HepG2 (cell line): ENCODE data around the gene RBM19. TPM values are rescaled to one million over a fixed set of nuclear protein-coding genes. Genes with fewer than 3 reads are reported as not detected.

Experiments
- IKZF4 ChIP-seq: sonication (generic); formaldehyde crosslinking; IDR thresholded peaks from 2 replicates; pipeline ENCODE4 v1.5.1; 2020; ENCODE audit warnings: borderline replicate concordance, mild to moderate bottlenecking, low read depth, missing genetic modification reagents; ENCODE audit errors: not compliant biosample characterization
- LRRFIP1 ChIP-seq: sonication (generic); formaldehyde crosslinking; conservative IDR thresholded peaks from 2 replicates; pipeline ENCODE4 v1.4.0; 2020; ENCODE audit warnings: missing genetic modification reagents
- MIER3 ChIP-seq: IDR thresholded peaks from 2 replicates; pipeline ENCODE4 v1.6.1; 2016; ENCODE audit warnings: missing compliant biosample characterization, borderline replicate concordance
- MTA1 ChIP-seq: sonication (generic); formaldehyde crosslinking; IDR thresholded peaks from 2 replicates; pipeline ENCODE4 v1.4.0; 2020; ENCODE audit warnings: missing genetic modification reagents, mild to moderate bottlenecking, borderline replicate concordance
- MXI1 ChIP-seq: IDR thresholded peaks from 3 replicates; pipeline ENCODE4 v1.6.1; 2012; ENCODE audit warnings: low read depth, low read length, inconsistent platforms, borderline replicate concordance
- NAIF1 ChIP-seq: sonication (generic); formaldehyde crosslinking; IDR thresholded peaks from 2 replicates; pipeline ENCODE4 v1.5.0; 2020; ENCODE audit warnings: mild to moderate bottlenecking, missing genetic modification reagents, borderline replicate concordance
- REPIN1 ChIP-seq: sonication (generic); formaldehyde crosslinking; IDR thresholded peaks from 2 replicates; pipeline ENCODE4 v1.8.0; 2022; ENCODE audit warnings: missing genetic modification reagents, low read depth, mild to moderate bottlenecking, borderline replicate concordance
- ZNF331 ChIP-seq: sonication (generic); formaldehyde crosslinking; IDR thresholded peaks from 2 replicates; pipeline ENCODE4 v1.4.0; 2020; ENCODE audit warnings: missing genetic modification reagents
- ZNF367 ChIP-seq: sonication (generic); formaldehyde crosslinking; IDR thresholded peaks from 2 replicates; pipeline ENCODE4 v1.4.0; 2020; ENCODE audit warnings: missing genetic modification reagents, borderline replicate concordance
- ZNF569 ChIP-seq: sonication (generic); formaldehyde crosslinking; IDR thresholded peaks from 2 replicates; pipeline ENCODE4 v1.5.0; 2020; ENCODE audit warnings: mild to moderate bottlenecking, missing genetic modification reagents, moderate library complexity, borderline replicate concordance
- ZNF773 ChIP-seq: sonication (generic); formaldehyde crosslinking; IDR thresholded peaks from 2 replicates; pipeline ENCODE4 v1.4.0; 2020; ENCODE audit warnings: missing genetic modification reagents, borderline replicate concordance
- polyA plus RNA-seq, 8 experiments: library from polyadenylated mRNA; depleted of rRNA in 3 of 8; stranded (reverse) in 7 of 8; unstranded in 1 of 8; fragments of >200 nt; fragmentation: Illumina TruSeq in 4 of 8; extraction: Trizol in 4 of 8; gene quantifications; 2 replicates each; pipeline versions ENCODE4 v1.2.1 to v1.2.3, GENCODE V29; 2011 to 2016; ENCODE audit warnings: low read depth in 4 of 8, missing spikeins in 1 of 8, mixed read lengths in 1 of 8; ENCODE audit not compliant: insufficient read depth in 1 of 8
- total RNA-seq, 5 experiments: library from RNA; depleted of rRNA; stranded (reverse); fragments of >200 nt; fragmentation: Illumina TruSeq; extraction: Trizol; gene quantifications; 2 replicates each; pipeline ENCODE4 v1.2.3, GENCODE V29; 2016; ENCODE audit warnings: low read depth in 1 of 5
- TF ChIP-seq, protein P1 (sequence below): sonication (generic); formaldehyde crosslinking; IDR thresholded peaks from 2 replicates; pipeline ENCODE4 v1.4.0; 2020; ENCODE audit warnings: missing genetic modification reagents, borderline replicate concordance
- TF ChIP-seq, protein P2 (sequence below): sonication (generic); formaldehyde crosslinking; IDR thresholded peaks from 2 replicates; pipeline ENCODE4 v1.9.0; 2021; ENCODE audit warnings: missing genetic modification reagents, borderline replicate concordance
- TF ChIP-seq, protein P3 (sequence below): sonication (generic); formaldehyde crosslinking; IDR thresholded peaks from 2 replicates; pipeline ENCODE4 v1.4.0; 2020; ENCODE audit warnings: missing genetic modification reagents
- TF ChIP-seq, protein P4 (sequence below): sonication (generic); formaldehyde crosslinking; IDR thresholded peaks from 2 replicates; pipeline ENCODE4 v1.5.0; 2020; ENCODE audit warnings: mild to moderate bottlenecking, missing genetic modification reagents

RBM19 gene
- total and polyA plus RNA-seq, 2 of the 13 experiments (the other 11 are each of a cell fraction or from before 2014, with no cell fraction given): 19.3 to 32.2 TPM

DNA sequence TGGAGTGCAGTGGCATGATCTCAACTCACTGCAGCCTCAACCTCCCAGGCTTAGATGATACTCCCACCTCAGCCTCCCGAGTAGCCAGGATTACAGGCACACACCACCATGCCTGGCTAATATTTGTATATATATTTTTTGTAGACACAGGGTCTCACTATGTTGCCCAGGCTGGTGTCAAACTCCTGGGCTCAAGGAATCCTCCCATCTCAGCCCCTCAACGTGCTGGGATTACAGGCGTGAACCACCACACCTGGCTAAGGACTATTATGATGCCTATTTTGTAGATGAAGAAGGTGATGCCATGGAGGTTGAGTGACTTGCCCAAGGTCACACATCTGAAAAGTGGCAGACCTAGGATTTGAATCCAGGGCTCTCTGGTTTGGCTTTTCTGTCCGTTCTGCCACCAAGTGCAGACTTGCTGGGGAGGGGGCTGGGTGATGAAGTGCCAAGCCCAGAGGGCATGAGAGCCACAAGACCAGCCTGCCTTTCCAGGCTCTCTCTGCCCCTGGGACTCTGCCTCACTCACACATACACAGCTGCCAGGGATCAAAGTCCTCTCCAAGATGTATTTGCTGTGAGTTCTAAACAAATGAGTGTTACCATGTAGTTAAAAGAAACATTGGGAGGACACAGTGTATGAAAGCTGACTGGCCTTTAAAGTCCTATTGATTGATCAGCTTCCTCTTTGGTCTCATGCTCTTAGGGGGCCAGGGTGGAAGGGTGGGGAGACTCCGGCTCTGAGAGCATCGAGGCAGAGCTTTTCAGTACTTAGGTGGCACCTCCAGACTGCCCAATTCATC is 21.3 kb upstream of the RBM19 start (continued):
- TF ChIP-seq, protein P1, sequence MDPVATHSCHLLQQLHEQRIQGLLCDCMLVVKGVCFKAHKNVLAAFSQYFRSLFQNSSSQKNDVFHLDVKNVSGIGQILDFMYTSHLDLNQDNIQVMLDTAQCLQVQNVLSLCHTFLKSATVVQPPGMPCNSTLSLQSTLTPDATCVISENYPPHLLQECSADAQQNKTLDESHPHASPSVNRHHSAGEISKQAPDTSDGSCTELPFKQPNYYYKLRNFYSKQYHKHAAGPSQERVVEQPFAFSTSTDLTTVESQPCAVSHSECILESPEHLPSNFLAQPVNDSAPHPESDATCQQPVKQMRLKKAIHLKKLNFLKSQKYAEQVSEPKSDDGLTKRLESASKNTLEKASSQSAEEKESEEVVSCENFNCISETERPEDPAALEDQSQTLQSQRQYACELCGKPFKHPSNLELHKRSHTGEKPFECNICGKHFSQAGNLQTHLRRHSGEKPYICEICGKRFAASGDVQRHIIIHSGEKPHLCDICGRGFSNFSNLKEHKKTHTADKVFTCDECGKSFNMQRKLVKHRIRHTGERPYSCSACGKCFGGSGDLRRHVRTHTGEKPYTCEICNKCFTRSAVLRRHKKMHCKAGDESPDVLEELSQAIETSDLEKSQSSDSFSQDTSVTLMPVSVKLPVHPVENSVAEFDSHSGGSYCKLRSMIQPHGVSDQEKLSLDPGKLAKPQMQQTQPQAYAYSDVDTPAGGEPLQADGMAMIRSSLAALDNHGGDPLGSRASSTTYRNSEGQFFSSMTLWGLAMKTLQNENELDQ (CRISPR knock-in tag): no peak
- TF ChIP-seq MIER3 (CRISPR knock-in tag) (peak; percentile 74; the same call in 1 of the 2 replicates), IKZF4 (CRISPR knock-in tag) (no peak), ZNF331 (CRISPR knock-in tag) (0 out of 2 replicates have a peak, but pooled peaks have one; percentile 24), ZNF367 (CRISPR knock-in tag) (no peak), NAIF1 (CRISPR knock-in tag) (0 out of 2 replicates have a peak, but pooled peaks have one; percentile 24), LRRFIP1 (no peak), ZNF773 (CRISPR knock-in tag) (no peak), ZNF569 (CRISPR knock-in tag) (no peak), MTA1 (CRISPR knock-in tag) (no peak), REPIN1 (CRISPR knock-in tag) (0 out of 2 replicates have a peak, but pooled peaks have one; percentile 29), MXI1 (peak; percentile 38; the same call in 1 of the 3 replicates)
- TF ChIP-seq, protein P2, sequence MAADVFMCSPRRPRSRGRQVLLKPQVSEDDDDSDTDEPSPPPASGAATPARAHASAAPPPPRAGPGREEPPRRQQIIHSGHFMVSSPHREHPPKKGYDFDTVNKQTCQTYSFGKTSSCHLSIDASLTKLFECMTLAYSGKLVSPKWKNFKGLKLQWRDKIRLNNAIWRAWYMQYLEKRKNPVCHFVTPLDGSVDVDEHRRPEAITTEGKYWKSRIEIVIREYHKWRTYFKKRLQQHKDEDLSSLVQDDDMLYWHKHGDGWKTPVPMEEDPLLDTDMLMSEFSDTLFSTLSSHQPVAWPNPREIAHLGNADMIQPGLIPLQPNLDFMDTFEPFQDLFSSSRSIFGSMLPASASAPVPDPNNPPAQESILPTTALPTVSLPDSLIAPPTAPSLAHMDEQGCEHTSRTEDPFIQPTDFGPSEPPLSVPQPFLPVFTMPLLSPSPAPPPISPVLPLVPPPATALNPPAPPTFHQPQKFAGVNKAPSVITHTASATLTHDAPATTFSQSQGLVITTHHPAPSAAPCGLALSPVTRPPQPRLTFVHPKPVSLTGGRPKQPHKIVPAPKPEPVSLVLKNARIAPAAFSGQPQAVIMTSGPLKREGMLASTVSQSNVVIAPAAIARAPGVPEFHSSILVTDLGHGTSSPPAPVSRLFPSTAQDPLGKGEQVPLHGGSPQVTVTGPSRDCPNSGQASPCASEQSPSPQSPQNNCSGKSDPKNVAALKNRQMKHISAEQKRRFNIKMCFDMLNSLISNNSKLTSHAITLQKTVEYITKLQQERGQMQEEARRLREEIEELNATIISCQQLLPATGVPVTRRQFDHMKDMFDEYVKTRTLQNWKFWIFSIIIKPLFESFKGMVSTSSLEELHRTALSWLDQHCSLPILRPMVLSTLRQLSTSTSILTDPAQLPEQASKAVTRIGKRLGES (CRISPR knock-in tag): no peak
- TF ChIP-seq, protein P3, sequence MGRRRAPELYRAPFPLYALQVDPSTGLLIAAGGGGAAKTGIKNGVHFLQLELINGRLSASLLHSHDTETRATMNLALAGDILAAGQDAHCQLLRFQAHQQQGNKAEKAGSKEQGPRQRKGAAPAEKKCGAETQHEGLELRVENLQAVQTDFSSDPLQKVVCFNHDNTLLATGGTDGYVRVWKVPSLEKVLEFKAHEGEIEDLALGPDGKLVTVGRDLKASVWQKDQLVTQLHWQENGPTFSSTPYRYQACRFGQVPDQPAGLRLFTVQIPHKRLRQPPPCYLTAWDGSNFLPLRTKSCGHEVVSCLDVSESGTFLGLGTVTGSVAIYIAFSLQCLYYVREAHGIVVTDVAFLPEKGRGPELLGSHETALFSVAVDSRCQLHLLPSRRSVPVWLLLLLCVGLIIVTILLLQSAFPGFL: no peak
- TF ChIP-seq, protein P4, sequence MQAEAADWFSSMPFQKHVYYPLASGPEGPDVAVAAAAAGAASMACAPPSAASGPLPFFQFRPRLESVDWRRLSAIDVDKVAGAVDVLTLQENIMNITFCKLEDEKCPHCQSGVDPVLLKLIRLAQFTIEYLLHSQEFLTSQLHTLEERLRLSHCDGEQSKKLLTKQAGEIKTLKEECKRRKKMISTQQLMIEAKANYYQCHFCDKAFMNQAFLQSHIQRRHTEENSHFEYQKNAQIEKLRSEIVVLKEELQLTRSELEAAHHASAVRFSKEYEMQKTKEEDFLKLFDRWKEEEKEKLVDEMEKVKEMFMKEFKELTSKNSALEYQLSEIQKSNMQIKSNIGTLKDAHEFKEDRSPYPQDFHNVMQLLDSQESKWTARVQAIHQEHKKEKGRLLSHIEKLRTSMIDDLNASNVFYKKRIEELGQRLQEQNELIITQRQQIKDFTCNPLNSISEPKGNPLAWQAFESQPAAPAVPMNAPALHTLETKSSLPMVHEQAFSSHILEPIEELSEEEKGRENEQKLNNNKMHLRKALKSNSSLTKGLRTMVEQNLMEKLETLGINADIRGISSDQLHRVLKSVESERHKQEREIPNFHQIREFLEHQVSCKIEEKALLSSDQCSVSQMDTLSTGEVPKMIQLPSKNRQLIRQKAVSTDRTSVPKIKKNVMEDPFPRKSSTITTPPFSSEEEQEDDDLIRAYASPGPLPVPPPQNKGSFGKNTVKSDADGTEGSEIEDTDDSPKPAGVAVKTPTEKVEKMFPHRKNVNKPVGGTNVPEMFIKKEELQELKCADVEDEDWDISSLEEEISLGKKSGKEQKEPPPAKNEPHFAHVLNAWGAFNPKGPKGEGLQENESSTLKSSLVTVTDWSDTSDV (CRISPR knock-in tag): no peak
